Activated naive CD4-positive, alpha-beta T cell treated with anti-CD3 and anti-CD28 coated beads, Interleukin-2, amount 10 ng/mL, durations not matched to agents 7 days and 5 days (primary cell): ENCODE results near the gene PCDH1.

Experiments used
- CTCF ChIA-PET: fragments of 350-600 bp; sonication (Branson Sonifier 250); formaldehyde crosslinking; loops from one replicate; lab custom pipeline; 2021; ENCODE audit warnings: antibody characterized with exemption; lab: Charles Lee
- DNase-seq: peaks from one replicate; pipeline ENCODE4 v3.0.0-alpha.2; 2020
- H3K27ac Mint-ChIP-seq: one replicate; pipeline ENCODE4 v1.8.0; 2021; ENCODE audit warnings: mild to moderate bottlenecking, moderate library complexity, mixed read lengths
- H3K27me3 Mint-ChIP-seq: one replicate; pipeline ENCODE4 v1.8.0; 2021; ENCODE audit warnings: mild to moderate bottlenecking, mixed read lengths
- H3K36me3 Mint-ChIP-seq: one replicate; pipeline ENCODE4 v1.8.0; 2021; ENCODE audit warnings: mixed read lengths
- H3K4me1 Mint-ChIP-seq: one replicate; pipeline ENCODE4 v1.8.0; 2021; ENCODE audit warnings: mixed read lengths
- H3K4me3 Mint-ChIP-seq: one replicate; pipeline ENCODE4 v1.8.0; 2021; ENCODE audit warnings: mild to moderate bottlenecking, moderate library complexity, mixed read lengths
- H3K9me3 Mint-ChIP-seq: one replicate; pipeline ENCODE4 v1.8.0; 2021; ENCODE audit warnings: mixed read lengths

PCDH1 gene

DNA sequence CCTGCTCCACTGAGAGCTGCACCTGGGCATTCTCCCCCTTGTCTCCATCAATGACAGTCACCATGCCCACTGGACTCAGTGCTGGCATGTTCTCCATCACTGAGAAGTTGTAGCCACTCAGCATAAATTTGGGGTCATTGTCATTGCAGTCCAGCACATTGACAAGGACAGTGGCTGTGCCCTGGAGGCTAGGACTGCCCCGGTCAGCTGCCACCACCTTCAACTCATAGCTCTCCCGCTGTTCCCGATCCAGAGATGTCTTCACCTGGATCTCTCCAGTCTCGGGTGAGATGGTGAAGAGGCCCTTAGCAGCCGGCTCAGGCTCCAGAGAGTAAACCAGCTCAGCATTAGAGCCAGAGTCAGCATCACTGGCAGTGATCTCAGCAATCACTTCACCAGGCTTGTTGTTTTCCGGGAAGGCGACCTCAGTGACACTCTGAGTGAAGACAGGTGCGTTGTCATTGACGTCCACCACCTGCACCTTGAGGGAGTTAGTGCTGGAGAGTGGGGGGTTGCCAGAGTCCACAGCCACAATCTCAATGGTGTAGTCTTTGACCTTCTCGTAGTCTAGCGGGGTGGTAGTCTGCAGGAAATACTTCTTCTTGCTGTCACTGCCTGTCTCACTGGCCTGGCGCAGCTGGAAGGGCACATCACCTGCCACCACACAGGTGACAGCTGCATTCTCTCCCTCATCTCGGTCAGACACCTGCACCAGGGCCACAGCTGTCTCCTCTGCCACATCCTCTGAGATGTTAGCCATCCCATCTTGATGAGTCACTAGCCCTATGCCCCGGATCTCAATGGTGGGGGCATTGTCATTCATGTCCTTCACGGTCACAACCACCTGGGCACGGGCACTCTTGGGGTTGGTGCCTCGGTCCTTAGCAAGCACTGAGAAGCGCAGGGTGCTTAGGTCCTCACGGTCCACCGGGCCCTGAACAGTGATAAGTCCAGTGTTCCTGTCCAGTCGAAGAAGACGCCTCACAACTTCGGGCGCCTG, 13.5 kb downstream of the PCDH1 start:
- Mint-ChIP-seq H3K9me3 (no peaks in the 10 kb centered on the region), H3K27me3 (peaks cover 77% of the 10 kb centered on the region), H3K4me3 (no peak overlapping the region), H3K4me1 (no peaks in the 10 kb centered on the region), H3K36me3 (no peaks in the 10 kb centered on the region), H3K27ac (no peak overlapping the region)
- DNase-seq = no peak
- CTCF ChIA-PET = interaction anchor here (2.0 kb wide), 1 partner anchor 15 kb away, joined by 6 read pairs; no protein-coding TSS in a partner anchor

DNA sequence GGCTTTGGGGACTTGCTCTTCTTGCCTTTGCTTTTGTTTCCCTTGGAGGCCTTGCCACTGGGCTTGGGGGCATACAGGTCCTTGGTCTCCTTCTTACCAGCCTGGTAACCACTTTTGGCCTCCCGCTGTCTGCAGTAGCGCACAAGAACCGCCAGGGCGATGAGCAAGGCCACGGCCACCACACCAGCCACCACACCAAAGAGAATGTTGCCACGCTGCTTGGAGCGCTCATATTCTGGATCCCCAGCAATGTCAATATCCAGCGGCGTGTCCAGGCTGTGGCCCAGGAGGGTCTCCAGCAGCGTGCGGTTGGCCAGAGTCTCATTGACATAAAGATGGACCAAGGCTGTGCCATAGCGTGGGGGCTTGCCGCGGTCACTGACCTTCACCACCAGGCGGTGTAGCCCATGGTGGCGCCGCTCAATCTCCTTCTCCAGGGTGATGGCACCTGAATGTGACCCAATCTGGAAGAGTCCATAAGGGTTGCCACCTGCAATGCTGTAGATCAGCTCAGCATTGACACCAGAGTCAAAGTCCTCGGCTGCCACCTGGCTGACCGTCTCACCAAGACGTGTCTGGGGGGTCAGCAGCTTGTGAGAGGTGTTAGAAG, 14.5 kb downstream of the PCDH1 start:
- no peaks in the 10 kb centered on the region for H3K4me1 Mint-ChIP-seq
- H3K9me3 Mint-ChIP-seq = no peaks in the 10 kb centered on the region
- H3K36me3 Mint-ChIP-seq = no peaks in the 10 kb centered on the region
- H3K4me3 Mint-ChIP-seq = no peak overlapping the region
- DNase-seq = no peak
- H3K27me3 Mint-ChIP-seq = peaks cover 71% of the 10 kb centered on the region
- H3K27ac Mint-ChIP-seq = no peak overlapping the region
- CTCF ChIA-PET = interaction anchor here (2.0 kb wide), 1 partner anchor 16 kb away, joined by 6 read pairs; no protein-coding TSS in a partner anchor

DNA sequence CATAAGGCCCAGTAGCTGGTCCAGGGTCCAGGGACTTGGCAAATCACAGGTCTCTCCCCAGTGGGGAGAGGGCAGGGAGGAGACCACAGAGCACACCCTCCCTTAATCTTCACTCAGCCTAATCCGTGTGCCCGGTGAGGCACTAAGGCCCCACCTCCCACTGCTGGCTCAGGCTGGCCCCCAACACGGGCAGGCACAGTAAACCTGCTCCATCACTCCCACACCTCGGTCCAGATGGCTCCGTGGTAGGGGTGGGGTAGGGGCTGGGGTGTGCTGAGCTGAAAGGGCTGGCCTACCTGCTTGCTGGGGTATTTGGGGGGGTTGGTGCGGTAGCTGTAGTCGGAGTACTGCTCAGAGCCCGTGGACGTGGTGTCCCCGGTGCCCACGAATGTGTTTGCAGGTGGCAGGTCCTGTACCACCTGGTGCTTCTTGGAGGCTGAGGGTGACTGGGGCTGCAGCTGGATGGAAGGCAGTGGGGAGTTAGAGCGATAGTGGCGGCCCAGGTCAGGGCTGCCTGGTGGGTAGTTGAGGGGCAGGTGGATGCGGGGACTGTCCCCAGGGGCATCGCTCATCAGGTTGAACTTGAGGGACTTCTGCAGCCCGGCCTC, 15.2 kb downstream of the PCDH1 start:
- Mint-ChIP-seq H3K9me3 (no peaks in the 10 kb centered on the region), H3K27ac (no peak overlapping the region), H3K27me3 (peaks cover 70% of the 10 kb centered on the region), H3K4me3 (no peak overlapping the region), H3K4me1 (no peaks in the 10 kb centered on the region), H3K36me3 (no peaks in the 10 kb centered on the region)
- no peak for DNase-seq
- CTCF ChIA-PET = no interaction called here

DNA sequence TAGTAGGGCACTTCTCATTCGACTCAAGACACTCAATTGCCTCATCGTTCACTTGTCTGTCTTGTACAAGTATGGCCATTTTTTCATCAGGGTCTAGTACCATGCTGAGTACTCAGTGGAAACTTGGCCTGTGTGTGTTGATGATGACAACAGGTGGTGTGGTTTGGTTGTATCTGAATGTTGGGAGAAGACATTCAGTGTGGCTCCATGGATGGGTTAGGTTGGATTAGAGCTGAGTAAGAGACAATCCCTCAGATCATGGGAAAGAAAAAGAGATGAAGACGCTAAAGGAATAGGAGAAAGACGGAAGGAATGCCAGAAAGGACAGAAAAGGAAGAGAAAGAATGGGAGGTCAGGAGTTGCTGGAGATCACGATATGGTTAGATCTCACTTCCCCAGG, 17.0 kb downstream of the PCDH1 start:
- CTCF ChIA-PET = no interaction called here
- no peak for DNase-seq
- H3K36me3 Mint-ChIP-seq = no peaks in the 10 kb centered on the region
- no peak overlapping the region for H3K4me3 Mint-ChIP-seq
- no peaks in the 10 kb centered on the region for H3K4me1 Mint-ChIP-seq
- no peak overlapping the region for H3K27ac Mint-ChIP-seq
- no peaks in the 10 kb centered on the region for H3K9me3 Mint-ChIP-seq
- peaks cover 62% of the 10 kb centered on the region for H3K27me3 Mint-ChIP-seq

DNA sequence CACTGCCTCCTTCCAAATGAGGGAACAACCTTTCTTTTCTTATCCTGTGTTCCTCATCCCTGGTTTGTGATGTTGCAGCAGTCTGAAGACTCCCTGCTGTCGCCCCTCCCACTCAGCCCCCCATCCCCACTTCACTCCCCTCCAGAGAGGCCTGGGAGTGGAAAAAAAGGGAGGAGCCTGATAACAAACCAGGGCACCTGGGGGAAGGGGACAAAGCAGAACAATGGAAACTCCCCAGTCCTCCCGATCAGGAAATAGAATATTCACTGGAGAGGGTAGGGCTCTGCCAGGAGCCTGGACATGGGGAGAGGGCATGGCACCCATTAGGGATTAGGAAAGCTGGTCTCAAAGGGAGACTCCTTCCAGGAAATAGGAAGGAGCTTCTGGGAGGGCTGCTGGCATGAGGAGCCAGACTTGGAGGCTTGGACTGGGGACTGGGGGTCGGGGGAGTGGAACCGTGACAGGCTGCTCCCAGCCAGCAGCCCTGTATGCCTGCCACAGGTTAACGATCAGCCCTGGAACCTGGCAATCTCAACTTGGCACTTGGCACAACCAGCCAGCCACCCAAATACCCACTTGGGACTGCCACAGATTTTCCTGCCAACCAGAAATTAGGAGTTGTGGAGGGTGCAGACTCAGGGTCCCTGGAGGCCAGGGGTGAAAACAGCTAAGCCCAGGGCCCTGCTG, 20.0 kb downstream of the PCDH1 start:
- no peak overlapping the region for H3K4me3 Mint-ChIP-seq
- H3K4me1 Mint-ChIP-seq = no peaks in the 10 kb centered on the region
- no peaks in the 10 kb centered on the region for H3K36me3 Mint-ChIP-seq
- CTCF ChIA-PET = no interaction called here
- no peaks in the 10 kb centered on the region for H3K9me3 Mint-ChIP-seq
- peaks cover 55% of the 10 kb centered on the region for H3K27me3 Mint-ChIP-seq
- H3K27ac Mint-ChIP-seq = no peak overlapping the region
- no peak for DNase-seq

DNA sequence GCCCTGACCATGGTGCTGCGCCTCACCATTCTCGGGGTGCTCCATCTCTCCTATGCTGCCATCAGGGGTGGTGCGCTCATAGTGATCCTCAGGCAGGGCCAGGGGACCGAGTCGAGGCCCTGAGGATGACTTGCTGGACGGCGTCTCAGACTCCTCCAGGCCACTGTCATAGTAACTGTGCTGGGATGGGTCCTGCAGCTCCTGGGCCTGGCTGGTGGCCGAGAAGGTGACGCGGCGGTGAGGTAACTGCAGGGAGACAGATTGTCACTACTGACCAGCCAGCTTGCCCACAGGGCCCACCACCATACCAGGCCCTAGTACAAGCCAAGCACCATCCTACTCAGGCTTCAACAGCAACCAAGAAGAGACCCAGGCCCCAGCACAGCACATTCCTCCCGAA, 21.0 kb downstream of the PCDH1 start:
- Mint-ChIP-seq H3K4me3 (no peak overlapping the region), H3K9me3 (no peaks in the 10 kb centered on the region), H3K36me3 (no peaks in the 10 kb centered on the region), H3K27me3 (peaks cover 56% of the 10 kb centered on the region), H3K4me1 (no peaks in the 10 kb centered on the region), H3K27ac (no peak overlapping the region)
- CTCF ChIA-PET = interaction anchor here (1.2 kb wide), 1 partner anchor 22 kb away, joined by 5 read pairs; no protein-coding TSS in a partner anchor
- DNase-seq = no peak

DNA sequence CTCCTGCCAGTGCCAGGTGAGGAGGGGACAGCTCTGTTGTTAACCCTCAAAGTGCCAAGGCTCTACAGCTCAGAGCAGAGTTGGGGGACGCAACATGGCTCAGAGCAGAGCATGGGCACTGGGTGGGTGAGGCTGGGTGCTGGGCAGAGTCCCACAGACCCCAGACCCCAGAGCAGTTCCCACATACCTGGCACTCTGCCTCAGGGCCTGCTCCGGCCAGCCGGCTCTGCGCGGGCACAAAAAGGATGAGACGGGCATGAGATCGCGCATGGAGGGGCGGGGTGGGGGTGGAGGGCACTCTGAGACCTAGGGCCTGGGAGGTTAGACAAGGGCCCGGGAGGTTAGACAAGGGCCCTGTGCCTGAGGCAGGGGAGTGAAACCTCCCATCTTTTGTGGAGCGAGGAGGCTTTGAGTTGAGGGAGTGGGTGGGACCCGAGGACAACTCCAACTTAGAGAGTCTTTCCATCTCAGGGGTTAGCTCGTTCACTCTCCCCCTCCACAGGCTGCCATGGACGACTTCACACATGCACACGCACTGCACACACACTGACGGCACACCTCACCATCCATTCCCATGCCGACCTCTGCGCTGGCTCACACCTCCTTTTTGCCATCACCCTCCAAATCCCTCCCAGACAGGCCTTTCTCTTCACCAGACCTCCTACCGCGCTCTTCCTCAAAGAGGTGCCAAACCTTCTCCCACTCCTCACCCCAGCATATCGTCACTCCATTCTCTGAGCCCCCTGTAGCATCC, 22.0 kb downstream of the PCDH1 start:
- no peak overlapping the region for H3K4me3 Mint-ChIP-seq
- no peaks in the 10 kb centered on the region for H3K4me1 Mint-ChIP-seq
- H3K27ac Mint-ChIP-seq = no peak overlapping the region
- peaks cover 54% of the 10 kb centered on the region for H3K27me3 Mint-ChIP-seq
- no peaks in the 10 kb centered on the region for H3K36me3 Mint-ChIP-seq
- H3K9me3 Mint-ChIP-seq = no peaks in the 10 kb centered on the region
- CTCF ChIA-PET = interaction anchor here (1.5 kb wide), 1 partner anchor 104 kb away, joined by 4 read pairs; no protein-coding TSS in a partner anchor
- no peak for DNase-seq

DNA sequence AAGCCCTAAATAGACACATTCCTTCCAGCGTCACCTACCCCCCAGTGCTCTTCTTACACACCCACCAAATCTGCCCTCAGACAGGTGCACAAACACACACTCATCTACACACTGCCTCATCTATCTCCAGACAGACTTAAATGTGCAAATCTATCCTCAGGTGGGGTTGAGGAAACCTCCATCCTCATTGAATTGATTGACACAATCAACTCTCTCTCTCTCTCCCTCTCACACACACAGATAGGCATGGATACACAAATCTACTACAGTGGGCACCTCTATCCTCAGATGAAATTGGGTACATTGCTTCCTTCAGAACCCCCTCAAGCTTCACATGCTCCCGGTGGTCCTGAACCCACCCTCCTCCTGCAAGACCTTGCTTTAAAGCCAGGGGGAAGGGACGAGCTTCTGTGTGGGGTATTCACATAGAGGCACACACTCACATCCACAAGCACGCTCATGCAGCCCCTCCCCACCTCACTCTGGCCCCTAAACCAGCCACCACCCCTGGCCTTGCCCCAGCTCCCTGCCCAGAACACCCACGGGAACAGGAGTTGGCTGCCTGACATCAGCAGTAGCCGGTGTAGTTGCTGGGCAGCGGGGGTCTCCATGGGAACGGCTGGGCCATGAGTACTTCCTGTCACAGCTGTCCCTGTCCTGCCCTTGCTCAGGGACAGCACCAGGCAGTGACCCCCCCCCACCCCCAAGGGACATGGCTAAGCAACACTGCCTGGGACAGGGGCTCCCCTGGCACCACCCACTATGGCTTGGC, 22.8 kb downstream of the PCDH1 start:
- no peak for DNase-seq
- CTCF ChIA-PET = interaction anchor here (1.5 kb wide), 1 partner anchor 105 kb away, joined by 4 read pairs; no protein-coding TSS in a partner anchor
- Mint-ChIP-seq H3K36me3 (no peaks in the 10 kb centered on the region), H3K27ac (no peak overlapping the region), H3K4me3 (no peak overlapping the region), H3K27me3 (peaks cover 54% of the 10 kb centered on the region), H3K4me1 (no peaks in the 10 kb centered on the region), H3K9me3 (no peaks in the 10 kb centered on the region)

DNA sequence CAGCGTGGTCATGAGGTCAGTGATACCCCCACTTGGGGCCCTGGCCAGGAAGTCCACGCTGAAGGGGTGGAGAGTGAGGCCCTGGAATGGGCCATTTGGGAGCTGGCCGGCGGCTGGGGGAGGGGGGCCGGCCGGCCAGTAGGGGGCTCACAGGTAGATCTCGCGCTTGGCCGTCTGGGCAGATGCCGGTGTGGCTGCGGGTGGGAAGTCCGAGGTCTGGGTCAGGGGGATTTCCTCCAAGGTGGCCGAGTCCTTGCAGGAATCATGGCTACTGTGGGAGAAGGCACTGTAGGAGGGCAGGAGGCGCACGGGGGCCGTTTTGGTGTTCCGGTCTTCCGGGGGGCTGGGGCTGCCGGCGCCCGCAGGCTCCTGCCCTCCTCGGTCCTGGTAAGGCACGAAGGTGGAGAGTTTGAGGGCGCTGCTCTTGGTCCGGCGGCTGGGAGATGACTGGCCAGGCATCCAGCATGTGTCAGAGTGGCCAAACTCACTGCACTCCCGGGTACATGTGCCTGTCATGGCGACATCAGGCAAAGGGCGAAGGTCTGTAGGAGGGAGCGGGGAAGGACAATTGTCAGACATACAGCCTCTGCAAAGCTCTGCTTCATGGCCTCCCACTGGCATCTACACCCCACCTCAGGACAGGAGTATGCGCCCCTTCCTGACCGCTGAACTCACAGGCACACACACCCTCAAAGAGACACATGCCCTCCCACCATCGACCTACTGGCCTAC, 24.1 kb downstream of the PCDH1 start:
- Mint-ChIP-seq H3K4me3 (no peak overlapping the region), H3K36me3 (no peaks in the 10 kb centered on the region), H3K27me3 (peaks cover 51% of the 10 kb centered on the region), H3K9me3 (no peaks in the 10 kb centered on the region), H3K4me1 (peaks cover 7% of the 10 kb centered on the region), H3K27ac (no peak overlapping the region)
- CTCF ChIA-PET = interaction anchor here (1.7 kb wide), 1 partner anchor 25 kb away, joined by 4 read pairs; no protein-coding TSS in a partner anchor
- DNase-seq = no peak

DNA sequence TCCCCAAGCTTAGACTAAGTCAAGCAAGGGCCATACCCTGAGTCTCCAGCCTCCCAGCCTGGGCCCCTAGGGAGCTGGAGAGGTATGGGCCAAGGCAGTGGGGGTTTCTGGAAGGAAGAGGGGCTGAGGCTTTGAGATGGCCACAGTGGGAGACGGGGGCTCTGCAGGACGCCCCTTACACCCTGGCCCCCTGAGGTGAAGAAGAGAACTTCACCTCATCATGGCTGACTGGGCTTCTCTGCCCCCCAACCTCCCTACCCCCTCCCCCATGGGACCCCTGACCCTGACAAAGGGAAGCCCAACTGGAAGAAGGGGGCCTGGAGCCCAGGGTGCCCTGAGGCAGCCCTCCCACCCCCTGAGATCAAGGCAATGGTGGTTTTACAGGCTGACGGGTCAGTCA, 25.8 kb downstream of the PCDH1 start:
- peaks cover 1% of the 10 kb centered on the region for H3K36me3 Mint-ChIP-seq
- CTCF ChIA-PET = interaction anchor here (1.7 kb wide), 1 partner anchor 27 kb away, joined by 4 read pairs; no protein-coding TSS in a partner anchor
- no peak overlapping the region for H3K4me3 Mint-ChIP-seq
- no peak for DNase-seq
- H3K27ac Mint-ChIP-seq = no peak overlapping the region
- peaks cover 21% of the 10 kb centered on the region for H3K4me1 Mint-ChIP-seq
- no peaks in the 10 kb centered on the region for H3K9me3 Mint-ChIP-seq
- peaks cover 57% of the 10 kb centered on the region for H3K27me3 Mint-ChIP-seq

DNA sequence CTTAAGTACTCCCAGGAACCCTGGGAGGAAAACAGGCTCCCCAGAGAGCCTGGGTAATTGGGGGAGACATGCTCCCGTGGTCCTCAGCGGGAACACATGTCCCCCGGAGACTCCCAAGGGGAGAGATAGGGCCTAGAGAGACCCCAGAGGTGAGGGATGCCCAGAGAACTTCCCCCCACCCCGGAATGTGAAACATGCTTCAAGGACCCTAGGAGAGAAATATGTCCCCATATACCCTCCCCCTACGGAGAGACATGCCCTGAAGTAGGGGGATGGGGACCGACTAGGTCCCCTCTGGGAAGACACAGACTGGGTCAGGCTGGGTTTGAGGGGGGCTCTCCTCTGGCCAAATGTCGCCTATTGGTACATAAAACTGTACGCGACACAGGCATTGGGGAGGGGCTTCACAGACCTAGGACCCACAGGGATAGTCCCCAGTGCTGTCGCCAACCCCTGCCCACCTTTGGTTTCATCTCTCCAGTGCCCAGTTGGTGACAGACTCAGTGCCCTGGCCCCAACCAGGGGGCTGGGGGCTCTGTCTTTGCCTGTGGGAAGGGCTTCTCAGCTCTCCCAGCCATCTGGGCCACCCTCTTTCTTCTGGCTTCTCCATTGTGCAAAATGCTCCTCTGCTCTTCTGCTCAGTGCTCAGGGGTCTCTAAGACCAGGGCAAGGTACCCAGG, 26.9 kb downstream of the PCDH1 start:
- H3K4me1 Mint-ChIP-seq = peaks cover 21% of the 10 kb centered on the region
- H3K4me3 Mint-ChIP-seq = peak overlapping the region; percentile 32
- H3K27ac Mint-ChIP-seq = no peak overlapping the region
- H3K9me3 Mint-ChIP-seq = no peaks in the 10 kb centered on the region
- DNase-seq = no peak
- peaks cover 1% of the 10 kb centered on the region for H3K36me3 Mint-ChIP-seq
- CTCF ChIA-PET = no interaction called here
- H3K27me3 Mint-ChIP-seq = peaks cover 60% of the 10 kb centered on the region

DNA sequence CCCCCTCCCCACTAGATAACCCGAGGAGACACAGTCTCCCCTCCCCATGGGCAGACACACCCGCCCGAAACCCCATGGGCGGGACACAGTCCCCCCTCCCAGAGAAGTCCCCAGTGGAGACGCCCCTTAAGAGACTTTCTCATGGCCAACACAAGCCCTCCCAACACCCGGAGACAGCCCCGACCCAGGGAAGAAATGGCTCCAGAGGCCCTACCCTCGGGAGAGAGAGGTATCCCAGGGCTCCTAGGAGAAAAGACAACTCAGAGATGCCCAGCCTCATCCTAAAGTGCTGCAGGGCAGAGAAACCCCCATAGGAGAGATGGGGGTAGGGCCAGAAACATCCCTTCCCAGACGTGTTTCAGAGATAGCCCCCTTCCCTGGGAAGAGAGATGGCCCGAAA, 27.4 kb downstream of the PCDH1 start:
- CTCF ChIA-PET = interaction anchor here (1.2 to 1.3 kb wide), 2 partner anchors 29 to 159 kb away, joined by 3 to 5 read pairs; no protein-coding TSS in a partner anchor
- DNase-seq = no peak
- peak overlapping the region; percentile 54 for H3K4me3 Mint-ChIP-seq
- no peaks in the 10 kb centered on the region for H3K9me3 Mint-ChIP-seq
- H3K4me1 Mint-ChIP-seq = peaks cover 21% of the 10 kb centered on the region
- H3K36me3 Mint-ChIP-seq = peaks cover 1% of the 10 kb centered on the region
- H3K27me3 Mint-ChIP-seq = peaks cover 63% of the 10 kb centered on the region
- no peak overlapping the region for H3K27ac Mint-ChIP-seq
